Cardiac muscle cell (in vitro differentiated cells and primary cell): ENCODE results near the gene C11orf68. TPM values are rescaled to one million over a fixed set of nuclear protein-coding genes. Genes with fewer than 3 reads are reported as not detected.

Experiments
- DNase-seq, 2 donors: peaks; one replicate each; pipeline versions ENCODE4 v3.0.0 to v3.0.0-alpha.2; 2010 to 2017; ENCODE audit warnings: low read depth in 1 of 2, low spot score in 1 of 2
- H3K27ac ChIP-seq: fragments of 200-600 bp; sonication (generic); 2 replicates; pipeline ENCODE4 v1.5.1; 2016
- H3K27me3 ChIP-seq: fragments of 200-600 bp; sonication (generic); 2 replicates; pipeline ENCODE4 v1.6.0; 2016; ENCODE audit warnings: control low read depth
- H3K36me3 ChIP-seq: fragments of 200-600 bp; sonication (generic); 2 replicates; pipeline ENCODE4 v1.5.1; 2016; ENCODE audit warnings: control low read depth
- H3K4me1 ChIP-seq: fragments of 200-600 bp; sonication (generic); 2 replicates; pipeline ENCODE4 v1.8.1; 2017; ENCODE audit warnings: low read depth, mild to moderate bottlenecking, mixed run types
- H3K4me3 ChIP-seq: fragments of 200-600 bp; sonication (generic); 2 replicates; pipeline ENCODE4 v1.5.1; 2016; ENCODE audit warnings: mild to moderate bottlenecking
- H3K9me3 ChIP-seq: fragments of 200-600 bp; sonication (generic); 2 replicates; pipeline ENCODE4 v1.5.1; 2017; ENCODE audit warnings: low read depth, mild to moderate bottlenecking, control low read depth
- CTCF ChIP-seq: IDR thresholded peaks from 2 replicates; pipeline ENCODE4 v1.5.1; 2012; ENCODE audit warnings: low read depth, mild to moderate bottlenecking, low read length
- polyA plus RNA-seq: library from polyadenylated mRNA; unstranded; fragments of >200 nt; fragmentation: Nextera tagmentation; extraction: Ambion mirVana; gene quantifications from 2 replicates; pipeline ENCODE4 v1.2.1, GENCODE V29; 2016
- total RNA-seq: library from RNA; depleted of rRNA; stranded (reverse); fragments of >200 nt; gene quantifications from 2 replicates; pipeline ENCODE4 v1.2.3, GENCODE V29; 2016

The C11orf68 gene
- total and polyA plus RNA-seq, 2 experiments from 2014 or later = 34.7 to 86.5 TPM

- H3K4me1 ChIP-seq = no peaks in the 10 kb centered on the region
- no peak overlapping the region for H3K27ac ChIP-seq
- H3K36me3 ChIP-seq = peaks cover 29% of the 10 kb centered on the region
Observed at GRCh38 chr11:65870307-65870658, 48.6 kb downstream of the C11orf68 start.

GRCh38 chr11:65869643-65870306, 49.1 kb downstream of the C11orf68 start:
- no peaks in the 10 kb centered on the region for H3K9me3 ChIP-seq
- H3K4me1 ChIP-seq = no peaks in the 10 kb centered on the region
- no peak overlapping the region for H3K4me3 ChIP-seq
- no peak for TF ChIP-seq CTCF
- no peak for DNase-seq
- H3K36me3 ChIP-seq = peaks cover 35% of the 10 kb centered on the region
- H3K27ac ChIP-seq = no peak overlapping the region
- no peaks in the 10 kb centered on the region for H3K27me3 ChIP-seq

More at GRCh38 chr11:65870307-65870658, 48.6 kb downstream of the C11orf68 start:
- Histone ChIP-seq H3K9me3 (no peaks in the 10 kb centered on the region), H3K27me3 (no peaks in the 10 kb centered on the region), H3K4me3 (no peak overlapping the region)
- DNase-seq = no peak
- TF ChIP-seq CTCF = no peak

DNA sequence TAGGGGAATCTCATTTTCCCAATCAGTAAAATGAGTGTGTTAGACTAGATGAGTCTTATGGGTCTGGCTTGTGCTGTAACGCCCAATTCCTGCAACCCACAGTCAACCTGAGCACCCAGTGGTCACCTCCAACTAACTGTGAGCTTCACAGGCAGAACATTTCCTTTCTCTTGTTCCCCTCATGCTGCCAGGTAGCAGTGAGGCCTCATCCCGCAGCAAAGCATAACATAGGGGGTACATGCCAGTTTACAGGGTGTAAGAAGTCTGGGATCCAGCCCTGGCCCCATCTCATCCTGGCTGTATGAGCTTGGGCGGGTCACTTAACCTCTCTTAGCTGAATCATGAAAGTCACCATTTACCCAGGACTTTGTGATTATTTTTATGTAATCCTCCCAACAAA, 50.0 kb downstream of the C11orf68 start:
- Histone ChIP-seq H3K27me3 (no peaks in the 10 kb centered on the region), H3K9me3 (no peaks in the 10 kb centered on the region), H3K4me3 (no peak overlapping the region), H3K36me3 (peaks cover 43% of the 10 kb centered on the region), H3K27ac (no peak overlapping the region), H3K4me1 (no peaks in the 10 kb centered on the region)
- TF ChIP-seq CTCF = no peak
- no peak for DNase-seq

GRCh38 chr11:65868076-65868667, 50.7 kb downstream of the C11orf68 start:
- Histone ChIP-seq H3K4me3 (no peak overlapping the region), H3K4me1 (no peaks in the 10 kb centered on the region), H3K9me3 (no peaks in the 10 kb centered on the region), H3K36me3 (peaks cover 49% of the 10 kb centered on the region), H3K27ac (no peak overlapping the region), H3K27me3 (no peaks in the 10 kb centered on the region)
- no peak for DNase-seq
- no peak for TF ChIP-seq CTCF

DNA sequence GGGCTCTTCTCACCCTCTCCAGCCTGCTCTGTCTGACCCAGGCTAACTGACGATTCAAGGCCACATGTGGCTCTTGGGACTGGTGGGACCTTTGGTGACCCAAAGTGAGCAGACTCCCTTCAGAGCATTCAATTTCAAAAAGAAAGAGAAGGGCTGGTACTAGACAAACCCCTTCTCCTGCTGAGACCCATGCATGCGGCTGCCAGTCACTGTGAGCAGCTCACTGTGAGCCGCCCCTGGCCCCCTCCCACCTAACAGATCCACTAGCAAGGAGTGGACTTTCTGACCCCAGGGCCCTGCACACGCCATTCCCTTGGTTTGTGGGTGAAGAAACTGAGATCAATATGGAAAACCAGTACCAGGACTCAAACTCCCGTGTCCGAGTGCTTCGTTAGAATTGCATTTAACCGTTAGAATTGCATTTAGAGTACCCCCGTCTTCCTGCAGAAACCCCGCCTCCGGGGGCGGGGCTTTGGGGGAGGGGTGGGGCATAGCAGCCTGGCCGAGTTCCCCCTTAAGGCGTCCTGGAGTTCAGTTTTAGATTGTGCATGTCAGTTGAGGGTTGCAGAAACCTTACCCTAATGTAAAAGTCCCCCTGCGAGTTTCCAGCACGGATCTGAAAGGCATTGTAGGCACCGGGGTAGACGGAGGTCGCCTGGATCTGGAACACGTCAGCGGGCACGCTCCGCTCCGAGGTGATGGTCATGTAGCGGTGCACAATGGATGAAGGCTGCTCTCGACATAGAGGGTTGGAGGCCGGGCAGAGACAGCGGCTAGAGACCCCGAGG, 51.4 kb downstream of the C11orf68 start:
- peak in 1 of 2 donors; percentile 23 for DNase-seq
- H3K9me3 ChIP-seq = no peaks in the 10 kb centered on the region
- H3K36me3 ChIP-seq = peaks cover 51% of the 10 kb centered on the region
- no peaks in the 10 kb centered on the region for H3K27me3 ChIP-seq
- no peak overlapping the region for H3K4me3 ChIP-seq
- TF ChIP-seq CTCF = no peak
- H3K27ac ChIP-seq = peak overlapping the region; percentile 11
- no peaks in the 10 kb centered on the region for H3K4me1 ChIP-seq

Other genes starting within 250 kb of the C11orf68 start
- gene KAT5, start 206.8 kb downstream of the C11orf68 start, total RNA-seq = 51.2 and 51.4 TPM in 2 replicates
- 37.7 and 63.7 TPM in 2 replicates for gene KAT5, start 206.8 kb downstream of the C11orf68 start, polyA plus RNA-seq
- 83.7 and 108 TPM in 2 replicates for gene RNASEH2C, start 198.3 kb downstream of the C11orf68 start, total RNA-seq
- 71.5 and 84.4 TPM in 2 replicates for gene RNASEH2C, start 198.3 kb downstream of the C11orf68 start, polyA plus RNA-seq
- 18.1 and 24.3 TPM in 2 replicates for gene AP5B1, start 138.1 kb downstream of the C11orf68 start, total RNA-seq
- 13.6 and 18.0 TPM in 2 replicates for gene AP5B1, start 138.1 kb downstream of the C11orf68 start, polyA plus RNA-seq
- 0.15 and 0.60 TPM in 2 replicates for gene OVOL1, start 132.0 kb downstream of the C11orf68 start, total RNA-seq
- 0.35 TPM in 1 of 2 replicates, not detected in the other for gene OVOL1, start 132.0 kb downstream of the C11orf68 start, polyA plus RNA-seq
- 5.9 and 6.0 TPM in 2 replicates for gene SNX32, start 85.1 kb downstream of the C11orf68 start, total RNA-seq
- gene SNX32, start 85.1 kb downstream of the C11orf68 start, polyA plus RNA-seq = 13.2 and 21.4 TPM in 2 replicates
- 974 and 1,709 TPM in 2 replicates for gene CFL1, start 60.9 kb downstream of the C11orf68 start, total RNA-seq
- 1,641 and 2,660 TPM in 2 replicates for gene CFL1, start 60.9 kb downstream of the C11orf68 start, polyA plus RNA-seq
- gene MUS81, start 58.6 kb downstream of the C11orf68 start, total RNA-seq = 74.3 and 88.9 TPM in 2 replicates
- 80.3 and 82.7 TPM in 2 replicates for gene MUS81, start 58.6 kb downstream of the C11orf68 start, polyA plus RNA-seq
- 138 and 161 TPM in 2 replicates for gene EFEMP2, start 46.3 kb downstream of the C11orf68 start, total RNA-seq
- gene EFEMP2, start 46.3 kb downstream of the C11orf68 start, polyA plus RNA-seq = 216 and 267 TPM in 2 replicates
- gene CTSW, start 39.2 kb downstream of the C11orf68 start, total RNA-seq = not detected in 2 replicates
- gene CTSW, start 39.2 kb downstream of the C11orf68 start, polyA plus RNA-seq = 0.60 TPM in 1 of 2 replicates, not detected in the other
- 140 and 220 TPM in 2 replicates for gene FIBP, start 30.6 kb downstream of the C11orf68 start, total RNA-seq
- 143 and 199 TPM in 2 replicates for gene FIBP, start 30.6 kb downstream of the C11orf68 start, polyA plus RNA-seq
- gene CCDC85B, start 28.4 kb downstream of the C11orf68 start, total RNA-seq = 67.3 and 80.2 TPM in 2 replicates
- gene CCDC85B, start 28.4 kb downstream of the C11orf68 start, polyA plus RNA-seq = 83.4 and 96.5 TPM in 2 replicates
- gene FOSL1, start 18.7 kb downstream of the C11orf68 start, total RNA-seq = 0.21 TPM in 1 of 2 replicates, not detected in the other
- 0.60 TPM in 1 of 2 replicates, not detected in the other for gene FOSL1, start 18.7 kb downstream of the C11orf68 start, polyA plus RNA-seq
- gene DRAP1, start 364 bp upstream of the C11orf68 start, total RNA-seq = 257 and 264 TPM in 2 replicates
- 230 and 288 TPM in 2 replicates for gene DRAP1, start 364 bp upstream of the C11orf68 start, polyA plus RNA-seq
- gene TSGA10IP, start 26.4 kb upstream of the C11orf68 start, total RNA-seq = 1.0 TPM in 1 of 2 replicates, not detected in the other
- 0.25 and 1.1 TPM in 2 replicates for gene TSGA10IP, start 26.4 kb upstream of the C11orf68 start, polyA plus RNA-seq
- gene SART1, start 42.7 kb upstream of the C11orf68 start, total RNA-seq = 55.7 and 74.7 TPM in 2 replicates
- 51.6 and 59.4 TPM in 2 replicates for gene SART1, start 42.7 kb upstream of the C11orf68 start, polyA plus RNA-seq
- 28.6 and 36.8 TPM in 2 replicates for gene EIF1AD, start 83.1 kb upstream of the C11orf68 start, total RNA-seq
- 24.6 and 30.8 TPM in 2 replicates for gene EIF1AD, start 83.1 kb upstream of the C11orf68 start, polyA plus RNA-seq
- gene BANF1, start 83.4 kb upstream of the C11orf68 start, total RNA-seq = 72.2 and 77.0 TPM in 2 replicates
- 441 and 496 TPM in 2 replicates for gene BANF1, start 83.4 kb upstream of the C11orf68 start, polyA plus RNA-seq
- gene CST6, start 92.9 kb upstream of the C11orf68 start, total RNA-seq = not detected in 2 replicates
- not detected in 2 replicates for gene CST6, start 92.9 kb upstream of the C11orf68 start, polyA plus RNA-seq
- not detected in 2 replicates for gene CATSPER1, start 107.4 kb upstream of the C11orf68 start, total RNA-seq
- gene CATSPER1, start 107.4 kb upstream of the C11orf68 start, polyA plus RNA-seq = not detected in 2 replicates
- 25.5 and 38.6 TPM in 2 replicates for gene GAL3ST3, start 130.1 kb upstream of the C11orf68 start, total RNA-seq
- 14.8 and 22.3 TPM in 2 replicates for gene GAL3ST3, start 130.1 kb upstream of the C11orf68 start, polyA plus RNA-seq
- 196 and 210 TPM in 2 replicates for gene SF3B2, start 133.3 kb upstream of the C11orf68 start, total RNA-seq
- 184 and 189 TPM in 2 replicates for gene SF3B2, start 133.3 kb upstream of the C11orf68 start, polyA plus RNA-seq
- 62.1 and 62.6 TPM in 2 replicates for gene PACS1, start 151.2 kb upstream of the C11orf68 start, total RNA-seq
- gene PACS1, start 151.2 kb upstream of the C11orf68 start, polyA plus RNA-seq = 61.6 and 97.8 TPM in 2 replicates